Neural cell (in vitro differentiated cells): ENCODE results near the gene KREMEN2. TPM values are rescaled to one million over a fixed set of nuclear protein-coding genes. Genes with fewer than 3 reads are reported as not detected.

Source experiments
- H2AFZ ChIP-seq: fragments of 200-600, 300-800 bp; sonication (generic), shearing (Covaris generic); 2 replicates; pipeline ENCODE4 v1.6.0; 2014; ENCODE audit warnings: low read depth, mild to moderate bottlenecking, antibody characterized with exemption, low read length, moderate library complexity
- H3F3A ChIP-seq: fragments of 200-600 bp; shearing (Covaris generic); 2 replicates; pipeline ENCODE4 v1.6.1; 2016; ENCODE audit warnings: mild to moderate bottlenecking, moderate library complexity, mixed read lengths, antibody characterized with exemption, low read length; ENCODE audit not compliant: insufficient read depth, poor library complexity, severe bottlenecking
- H3K27ac ChIP-seq: fragments of 200-600, 300-800 bp; sonication (generic), shearing (Covaris generic); 2 replicates; pipeline ENCODE4 v1.5.1; 2014; ENCODE audit warnings: mild to moderate bottlenecking, low read length, moderate library complexity
- H3K27me3 ChIP-seq: fragments of 300-800, 200-600 bp; sonication (generic), shearing (Covaris generic); 2 replicates; pipeline ENCODE4 v1.6.0; 2014; ENCODE audit warnings: mild to moderate bottlenecking, low read depth, low read length, moderate library complexity; ENCODE audit not compliant: insufficient read depth
- H3K36me3 ChIP-seq: fragments of 300-800, 200-600 bp; sonication (generic), shearing (Covaris generic); 2 replicates; pipeline ENCODE4 v1.5.1; 2014; ENCODE audit warnings: mild to moderate bottlenecking, antibody characterized with exemption, low read length, moderate library complexity; ENCODE audit not compliant: insufficient read depth
- H3K4me2 ChIP-seq: fragments of 300-800, 200-600 bp; sonication (generic), shearing (Covaris generic); 2 replicates; pipeline ENCODE4 v1.6.0; 2014; ENCODE audit warnings: mild to moderate bottlenecking, low read length
- H3K4me3 ChIP-seq: fragments of 300-800, 200-600 bp; sonication (generic), shearing (Covaris generic); 2 replicates; pipeline ENCODE4 v1.5.1; 2014; ENCODE audit warnings: mild to moderate bottlenecking, low read length, moderate library complexity
- H3K79me2 ChIP-seq: fragments of 200-600 bp; shearing (Covaris generic); replicated peaks from 2 replicates; pipeline ENCODE4 v1.6.0; 2014; ENCODE audit warnings: mild to moderate bottlenecking, low read length, moderate library complexity; ENCODE audit not compliant: insufficient read depth
- H3K9ac ChIP-seq: fragments of 300-800, 200-600 bp; sonication (generic), shearing (Covaris generic); 2 replicates; pipeline ENCODE4 v1.6.1; 2016; ENCODE audit warnings: mild to moderate bottlenecking, low read length, mixed read lengths
- H3K9me2 ChIP-seq: fragments of 200-600 bp; shearing (Covaris generic); 2 replicates; pipeline ENCODE4 v1.6.1; 2016; ENCODE audit warnings: mild to moderate bottlenecking, low read length, mixed read lengths; ENCODE audit not compliant: insufficient read depth
- H3K9me3 ChIP-seq: fragments of 200-600, 300-800 bp; sonication (generic), shearing (Covaris generic); 2 replicates; pipeline ENCODE4 v1.6.1; 2016; ENCODE audit warnings: mild to moderate bottlenecking, mixed run types, low read length, moderate library complexity, mixed read lengths
- H4K20me1 ChIP-seq: fragments of 200-600 bp; shearing (Covaris generic); 2 replicates; pipeline ENCODE4 v1.6.1; 2016; ENCODE audit warnings: mild to moderate bottlenecking, mixed run types; ENCODE audit not compliant: insufficient read depth
- EP300 ChIP-seq: fragments of 450-650 bp; conservative IDR thresholded peaks from 2 replicates; pipeline ENCODE4 v1.6.1; 2014; ENCODE audit warnings: antibody characterized with exemption, mild to moderate bottlenecking, moderate library complexity; ENCODE audit not compliant: poor library complexity, severe bottlenecking
- EZH2 ChIP-seq: fragments of 200-600, 300-800 bp; shearing (Covaris generic), sonication (generic); IDR thresholded peaks from 2 replicates; pipeline ENCODE4 v1.6.1; 2014; ENCODE audit warnings: antibody characterized with exemption, low read length, borderline replicate concordance, mild to moderate bottlenecking; ENCODE audit not compliant: insufficient read depth, poor library complexity, severe bottlenecking
- MXI1 ChIP-seq: fragments of 450-650 bp; conservative IDR thresholded peaks from 2 replicates; pipeline ENCODE4 v1.6.1; 2014; ENCODE audit warnings: antibody characterized with exemption, mild to moderate bottlenecking; ENCODE audit not compliant: poor library complexity, severe bottlenecking
- POLR2AphosphoS5 ChIP-seq: IDR thresholded peaks from 2 replicates; pipeline ENCODE4 v1.6.1; 2012
- RAD21 ChIP-seq: fragments of 450-650 bp; conservative IDR thresholded peaks from 2 replicates; pipeline ENCODE4 v1.6.1; 2014; ENCODE audit warnings: antibody characterized with exemption, mild to moderate bottlenecking, moderate library complexity
- SMC3 ChIP-seq: fragments of 450-650 bp; conservative IDR thresholded peaks from 2 replicates; pipeline ENCODE4 v1.6.1; 2014; ENCODE audit warnings: antibody characterized with exemption, mild to moderate bottlenecking, moderate library complexity; ENCODE audit not compliant: poor library complexity
- TAF1 ChIP-seq: IDR thresholded peaks from 2 replicates; pipeline ENCODE4 v1.6.1; 2012; ENCODE audit warnings: low read depth
- polyA plus RNA-seq: library from polyadenylated mRNA; depleted of rRNA; stranded (reverse); fragments of >200 nt; gene quantifications from 2 replicates; pipeline ENCODE4 v1.2.3, GENCODE V29; 2014
- TF ChIP-seq, protein P1 (sequence below): fragments of 450-650 bp; IDR thresholded peaks from 2 replicates; pipeline ENCODE4 v1.5.1; 2014; ENCODE audit warnings: antibody characterized with exemption, mild to moderate bottlenecking, moderate library complexity; ENCODE audit not compliant: poor library complexity, severe bottlenecking
- TF ChIP-seq, protein P2 (sequence below): IDR thresholded peaks from 2 replicates; pipeline ENCODE4 v1.6.1; 2012; ENCODE audit warnings: borderline replicate concordance

KREMEN2 gene
- polyA plus RNA-seq, 1 donor from 2014 or later, result 0.71 TPM

DNA sequence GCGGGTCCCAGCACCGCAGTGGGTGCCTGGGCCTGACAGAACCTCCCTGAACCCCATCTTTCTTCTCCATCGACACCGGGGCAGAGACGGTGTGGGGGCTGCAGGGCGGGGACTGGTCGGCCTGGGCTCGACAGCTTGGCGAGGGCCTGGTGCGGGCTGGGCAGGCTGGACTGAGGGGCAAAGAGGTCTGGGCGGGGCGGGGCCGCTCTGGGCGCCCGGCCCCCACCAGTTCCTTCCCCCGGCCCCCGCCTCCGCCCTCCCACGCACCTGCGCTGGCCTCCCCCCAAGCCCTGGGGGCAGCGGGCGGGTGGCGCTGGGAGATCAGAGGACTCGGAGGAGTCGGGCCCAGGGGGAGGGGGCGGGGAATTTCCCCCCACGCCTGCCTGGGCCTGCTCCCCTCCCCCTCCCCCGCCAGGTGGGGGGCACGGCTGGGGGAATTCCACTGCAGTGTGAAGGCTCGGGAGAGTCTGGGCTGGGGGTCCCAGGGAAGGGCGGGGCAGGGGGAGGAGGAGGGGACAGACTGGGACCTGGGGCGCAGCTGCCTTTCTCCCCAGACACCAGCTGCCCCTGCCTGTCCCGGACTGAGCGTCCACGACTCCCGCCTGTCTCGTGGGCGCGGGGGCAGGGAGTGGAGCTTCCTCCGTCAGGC lies 877 bp upstream of the KREMEN2 start (continued):
- TF ChIP-seq TAF1 (no peak), SMC3 (no peak)

DNA sequence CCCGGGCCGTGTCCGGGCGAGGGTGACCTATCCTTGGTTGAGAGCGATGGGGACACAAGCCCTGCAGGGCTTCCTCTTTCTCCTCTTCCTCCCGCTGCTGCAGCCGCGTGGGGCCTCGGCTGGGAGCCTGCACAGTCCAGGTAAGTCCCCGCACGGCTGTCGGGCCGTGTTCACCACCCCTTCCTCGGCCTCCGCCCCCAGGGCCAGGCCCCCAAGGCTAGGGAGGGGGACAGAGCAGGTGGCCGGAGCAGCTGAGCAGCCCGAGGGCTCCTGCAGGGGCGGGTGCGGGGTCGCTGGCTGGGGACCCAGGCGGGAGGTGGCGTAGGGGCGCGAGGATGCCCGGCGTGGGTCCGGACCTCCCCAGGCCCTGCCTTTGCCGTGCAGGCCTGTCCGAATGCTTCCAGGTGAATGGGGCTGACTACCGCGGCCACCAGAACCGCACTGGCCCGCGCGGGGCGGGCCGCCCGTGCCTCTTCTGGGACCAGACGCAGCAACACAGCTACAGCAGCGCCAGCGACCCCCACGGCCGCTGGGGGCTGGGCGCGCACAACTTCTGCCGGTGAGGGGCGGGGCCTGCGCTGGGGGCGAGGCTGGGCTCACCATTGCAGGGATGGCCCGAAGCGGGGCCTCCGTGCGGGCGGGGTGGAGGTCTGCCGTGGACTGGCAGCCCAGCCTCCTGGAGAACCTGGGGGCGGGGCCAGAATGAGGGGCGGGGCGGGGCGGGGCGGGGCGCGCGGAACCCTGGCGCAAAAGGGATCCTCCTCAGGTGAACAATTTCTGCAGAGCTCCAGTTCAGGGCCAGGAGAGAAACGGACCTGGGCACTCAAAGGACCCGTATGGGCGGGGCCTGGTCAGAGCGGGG lies 631 bp downstream of the KREMEN2 start:
- TF ChIP-seq MXI1 (no peak), EZH2 (no peak), SMC3 (no peak), TAF1 (no peak), EP300 (no peak), POLR2AphosphoS5 (no peak), RAD21 (no peak)
- TF ChIP-seq, protein P1, sequence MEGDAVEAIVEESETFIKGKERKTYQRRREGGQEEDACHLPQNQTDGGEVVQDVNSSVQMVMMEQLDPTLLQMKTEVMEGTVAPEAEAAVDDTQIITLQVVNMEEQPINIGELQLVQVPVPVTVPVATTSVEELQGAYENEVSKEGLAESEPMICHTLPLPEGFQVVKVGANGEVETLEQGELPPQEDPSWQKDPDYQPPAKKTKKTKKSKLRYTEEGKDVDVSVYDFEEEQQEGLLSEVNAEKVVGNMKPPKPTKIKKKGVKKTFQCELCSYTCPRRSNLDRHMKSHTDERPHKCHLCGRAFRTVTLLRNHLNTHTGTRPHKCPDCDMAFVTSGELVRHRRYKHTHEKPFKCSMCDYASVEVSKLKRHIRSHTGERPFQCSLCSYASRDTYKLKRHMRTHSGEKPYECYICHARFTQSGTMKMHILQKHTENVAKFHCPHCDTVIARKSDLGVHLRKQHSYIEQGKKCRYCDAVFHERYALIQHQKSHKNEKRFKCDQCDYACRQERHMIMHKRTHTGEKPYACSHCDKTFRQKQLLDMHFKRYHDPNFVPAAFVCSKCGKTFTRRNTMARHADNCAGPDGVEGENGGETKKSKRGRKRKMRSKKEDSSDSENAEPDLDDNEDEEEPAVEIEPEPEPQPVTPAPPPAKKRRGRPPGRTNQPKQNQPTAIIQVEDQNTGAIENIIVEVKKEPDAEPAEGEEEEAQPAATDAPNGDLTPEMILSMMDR, result no peak
- TF ChIP-seq, protein P2, sequence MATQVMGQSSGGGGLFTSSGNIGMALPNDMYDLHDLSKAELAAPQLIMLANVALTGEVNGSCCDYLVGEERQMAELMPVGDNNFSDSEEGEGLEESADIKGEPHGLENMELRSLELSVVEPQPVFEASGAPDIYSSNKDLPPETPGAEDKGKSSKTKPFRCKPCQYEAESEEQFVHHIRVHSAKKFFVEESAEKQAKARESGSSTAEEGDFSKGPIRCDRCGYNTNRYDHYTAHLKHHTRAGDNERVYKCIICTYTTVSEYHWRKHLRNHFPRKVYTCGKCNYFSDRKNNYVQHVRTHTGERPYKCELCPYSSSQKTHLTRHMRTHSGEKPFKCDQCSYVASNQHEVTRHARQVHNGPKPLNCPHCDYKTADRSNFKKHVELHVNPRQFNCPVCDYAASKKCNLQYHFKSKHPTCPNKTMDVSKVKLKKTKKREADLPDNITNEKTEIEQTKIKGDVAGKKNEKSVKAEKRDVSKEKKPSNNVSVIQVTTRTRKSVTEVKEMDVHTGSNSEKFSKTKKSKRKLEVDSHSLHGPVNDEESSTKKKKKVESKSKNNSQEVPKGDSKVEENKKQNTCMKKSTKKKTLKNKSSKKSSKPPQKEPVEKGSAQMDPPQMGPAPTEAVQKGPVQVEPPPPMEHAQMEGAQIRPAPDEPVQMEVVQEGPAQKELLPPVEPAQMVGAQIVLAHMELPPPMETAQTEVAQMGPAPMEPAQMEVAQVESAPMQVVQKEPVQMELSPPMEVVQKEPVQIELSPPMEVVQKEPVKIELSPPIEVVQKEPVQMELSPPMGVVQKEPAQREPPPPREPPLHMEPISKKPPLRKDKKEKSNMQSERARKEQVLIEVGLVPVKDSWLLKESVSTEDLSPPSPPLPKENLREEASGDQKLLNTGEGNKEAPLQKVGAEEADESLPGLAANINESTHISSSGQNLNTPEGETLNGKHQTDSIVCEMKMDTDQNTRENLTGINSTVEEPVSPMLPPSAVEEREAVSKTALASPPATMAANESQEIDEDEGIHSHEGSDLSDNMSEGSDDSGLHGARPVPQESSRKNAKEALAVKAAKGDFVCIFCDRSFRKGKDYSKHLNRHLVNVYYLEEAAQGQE, result no peak
- Histone ChIP-seq H3K9me3 (no peaks in the 10 kb centered on the region), H4K20me1 (no peaks in the 10 kb centered on the region), H2AFZ (no peak overlapping the region), H3K27me3 (peaks cover 57% of the 10 kb centered on the region), H3K4me2 (peak overlapping the region; percentile 44), H3K79me2 (no peaks in the 10 kb centered on the region), H3K9ac (peak overlapping the region; percentile 34), H3K27ac (no peak overlapping the region), H3K4me3 (peak overlapping the region; percentile 65), H3F3A (no peaks in the 10 kb centered on the region), H3K9me2 (no peaks in the 10 kb centered on the region), H3K36me3 (no peaks in the 10 kb centered on the region)
